Fibroblast of pulmonary artery (primary cell): ENCODE results near the gene SESN2.

Experiments
- DNase-seq: peaks from one replicate; pipeline ENCODE4 v3.0.0-alpha.2; 2010; ENCODE audit warnings: low read depth
- H3K4me3 ChIP-seq: replicated peaks from 2 replicates; pipeline ENCODE4 v1.5.1; 2011; ENCODE audit warnings: low read depth, mild to moderate bottlenecking, control low read depth, low read length, moderate library complexity
- TF ChIP-seq, protein P1 (sequence below): IDR thresholded peaks from 2 replicates; pipeline ENCODE4 v1.5.1; 2011; ENCODE audit warnings: mild to moderate bottlenecking, control low read depth, low read length, inconsistent platforms; ENCODE audit errors: missing control alignments

SESN2 gene, protein sequence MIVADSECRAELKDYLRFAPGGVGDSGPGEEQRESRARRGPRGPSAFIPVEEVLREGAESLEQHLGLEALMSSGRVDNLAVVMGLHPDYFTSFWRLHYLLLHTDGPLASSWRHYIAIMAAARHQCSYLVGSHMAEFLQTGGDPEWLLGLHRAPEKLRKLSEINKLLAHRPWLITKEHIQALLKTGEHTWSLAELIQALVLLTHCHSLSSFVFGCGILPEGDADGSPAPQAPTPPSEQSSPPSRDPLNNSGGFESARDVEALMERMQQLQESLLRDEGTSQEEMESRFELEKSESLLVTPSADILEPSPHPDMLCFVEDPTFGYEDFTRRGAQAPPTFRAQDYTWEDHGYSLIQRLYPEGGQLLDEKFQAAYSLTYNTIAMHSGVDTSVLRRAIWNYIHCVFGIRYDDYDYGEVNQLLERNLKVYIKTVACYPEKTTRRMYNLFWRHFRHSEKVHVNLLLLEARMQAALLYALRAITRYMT

DNA sequence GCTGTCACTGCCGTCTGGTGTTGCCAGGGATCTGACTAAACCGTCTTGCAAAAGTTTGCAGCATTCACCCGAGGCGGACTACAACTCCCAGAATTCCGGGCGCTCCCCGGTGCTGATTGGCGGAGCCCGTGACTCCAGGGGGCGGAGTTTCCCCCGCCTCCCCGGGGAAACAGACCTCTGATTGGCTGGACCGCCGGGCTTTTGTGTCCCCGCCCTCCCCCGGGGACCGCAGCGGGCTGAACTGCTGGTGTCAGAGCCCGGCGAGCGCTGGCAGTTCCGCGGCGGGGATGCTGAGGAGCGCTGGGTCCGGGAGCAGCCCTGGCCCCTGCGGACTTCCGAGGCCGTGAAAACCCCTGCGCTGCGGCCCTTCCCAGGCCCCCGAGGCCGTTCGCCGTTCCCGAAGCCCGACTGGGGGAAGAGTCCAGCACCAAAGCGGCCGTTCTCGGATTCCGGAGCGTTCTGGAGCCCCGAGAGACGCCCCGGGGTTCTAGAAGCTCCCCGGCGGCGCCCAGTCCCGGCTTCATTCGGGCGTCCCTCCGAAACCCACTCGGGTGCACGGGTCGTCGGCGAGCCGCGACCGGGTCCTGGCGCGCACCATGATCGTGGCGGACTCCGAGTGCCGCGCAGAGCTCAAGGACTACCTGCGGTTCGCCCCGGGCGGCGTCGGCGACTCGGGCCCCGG, at the start of gene SESN2:
TSS of gene SESN2 (plus strand) at position 267 of the 682 bp plus-strand sequence. CDS start at position 597, 330 bp downstream.
- peak within 1 kb of the TSS; percentile 95 for H3K4me3 ChIP-seq
- TF ChIP-seq, protein P1, sequence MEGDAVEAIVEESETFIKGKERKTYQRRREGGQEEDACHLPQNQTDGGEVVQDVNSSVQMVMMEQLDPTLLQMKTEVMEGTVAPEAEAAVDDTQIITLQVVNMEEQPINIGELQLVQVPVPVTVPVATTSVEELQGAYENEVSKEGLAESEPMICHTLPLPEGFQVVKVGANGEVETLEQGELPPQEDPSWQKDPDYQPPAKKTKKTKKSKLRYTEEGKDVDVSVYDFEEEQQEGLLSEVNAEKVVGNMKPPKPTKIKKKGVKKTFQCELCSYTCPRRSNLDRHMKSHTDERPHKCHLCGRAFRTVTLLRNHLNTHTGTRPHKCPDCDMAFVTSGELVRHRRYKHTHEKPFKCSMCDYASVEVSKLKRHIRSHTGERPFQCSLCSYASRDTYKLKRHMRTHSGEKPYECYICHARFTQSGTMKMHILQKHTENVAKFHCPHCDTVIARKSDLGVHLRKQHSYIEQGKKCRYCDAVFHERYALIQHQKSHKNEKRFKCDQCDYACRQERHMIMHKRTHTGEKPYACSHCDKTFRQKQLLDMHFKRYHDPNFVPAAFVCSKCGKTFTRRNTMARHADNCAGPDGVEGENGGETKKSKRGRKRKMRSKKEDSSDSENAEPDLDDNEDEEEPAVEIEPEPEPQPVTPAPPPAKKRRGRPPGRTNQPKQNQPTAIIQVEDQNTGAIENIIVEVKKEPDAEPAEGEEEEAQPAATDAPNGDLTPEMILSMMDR, result no peak

DNA sequence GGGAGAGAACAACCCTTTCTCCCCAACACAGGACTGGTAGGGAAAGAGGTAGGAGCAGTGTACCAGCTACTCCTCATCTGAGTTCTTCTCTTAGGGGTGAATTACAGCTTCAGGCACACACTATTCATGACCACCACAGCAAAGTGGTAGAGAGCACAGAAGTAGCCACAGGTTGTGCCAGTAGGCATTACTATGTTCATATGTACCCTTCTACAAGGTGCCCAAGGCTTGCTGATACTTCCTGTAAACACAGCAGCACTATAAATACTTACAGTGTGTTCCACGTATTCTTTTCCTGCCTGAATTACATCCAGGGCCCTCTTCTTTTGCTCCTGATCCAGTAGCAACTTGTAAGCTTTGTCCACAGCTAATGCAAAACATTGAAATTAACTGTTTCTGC, 49.6 kb upstream of the SESN2 start:
- H3K4me3 ChIP-seq, result no peak overlapping the region
- TF ChIP-seq, protein P1, result no peak
- no peak for DNase-seq

More for the DNA sequence above, at the start of gene SESN2:
- DNase-seq, result peak; percentile 98

DNA sequence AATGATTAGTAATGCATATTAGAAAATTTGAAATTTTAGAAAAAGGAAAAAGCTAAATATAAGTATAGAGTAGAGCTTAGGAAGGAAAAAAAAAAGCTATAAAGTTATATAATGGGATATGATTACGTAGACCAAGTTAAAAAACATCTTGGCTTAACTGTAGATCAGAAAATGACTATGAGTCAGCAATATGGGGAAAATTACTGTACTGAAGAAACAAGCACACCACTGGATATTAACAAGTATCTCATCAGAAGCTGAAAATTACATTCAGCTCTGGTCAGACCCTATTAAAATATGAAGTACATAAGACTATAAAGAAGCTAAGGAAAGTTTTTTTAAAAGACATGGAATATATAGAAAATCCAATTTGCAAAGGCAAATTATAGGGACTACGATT, 46.0 kb upstream of the SESN2 start:
- DNase-seq, result no peak
- H3K4me3 ChIP-seq, result no peak overlapping the region
- TF ChIP-seq, protein P1, result no peak

DNA sequence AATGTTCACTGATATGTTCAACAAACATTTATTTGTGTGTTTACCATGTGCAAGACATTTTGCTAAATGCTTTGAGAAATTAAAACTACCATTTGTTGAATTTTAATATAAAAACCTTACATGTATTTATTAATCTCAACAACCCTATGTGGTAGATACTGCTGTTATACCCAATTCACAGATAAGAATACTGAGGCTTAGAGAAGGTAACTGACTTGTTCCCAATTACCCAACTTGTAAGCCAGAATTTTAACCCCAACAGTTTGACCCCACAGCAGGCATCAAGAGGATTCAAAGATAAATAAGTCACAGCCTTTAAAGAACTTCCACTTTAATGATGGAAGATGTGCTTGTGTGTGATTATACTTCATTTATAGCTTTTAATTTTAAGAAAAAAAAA, 30.2 kb upstream of the SESN2 start:
- no peak overlapping the region for H3K4me3 ChIP-seq
- DNase-seq, result no peak
- TF ChIP-seq, protein P1, result no peak

DNA sequence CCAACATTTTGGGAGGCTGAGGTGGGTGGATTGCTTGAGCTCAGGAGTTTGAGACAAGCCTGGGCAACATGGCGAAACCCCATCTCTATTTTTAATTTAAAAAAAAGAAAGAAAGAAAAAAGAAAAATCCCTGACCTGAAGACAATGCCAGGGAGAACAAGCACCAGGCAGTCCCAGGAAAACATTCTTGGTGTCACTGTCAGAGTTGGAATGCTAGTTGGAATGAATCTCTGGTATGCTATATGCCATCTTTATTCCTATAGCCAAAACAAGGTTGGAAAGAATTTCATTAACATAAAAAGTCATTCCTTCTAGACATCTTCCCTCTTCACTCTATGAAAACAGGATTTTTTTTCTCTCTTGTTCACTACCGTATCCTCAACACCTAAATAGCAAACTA, 29.3 kb upstream of the SESN2 start:
- DNase-seq, result no peak
- H3K4me3 ChIP-seq, result no peak overlapping the region
- TF ChIP-seq, protein P1, result no peak

DNA sequence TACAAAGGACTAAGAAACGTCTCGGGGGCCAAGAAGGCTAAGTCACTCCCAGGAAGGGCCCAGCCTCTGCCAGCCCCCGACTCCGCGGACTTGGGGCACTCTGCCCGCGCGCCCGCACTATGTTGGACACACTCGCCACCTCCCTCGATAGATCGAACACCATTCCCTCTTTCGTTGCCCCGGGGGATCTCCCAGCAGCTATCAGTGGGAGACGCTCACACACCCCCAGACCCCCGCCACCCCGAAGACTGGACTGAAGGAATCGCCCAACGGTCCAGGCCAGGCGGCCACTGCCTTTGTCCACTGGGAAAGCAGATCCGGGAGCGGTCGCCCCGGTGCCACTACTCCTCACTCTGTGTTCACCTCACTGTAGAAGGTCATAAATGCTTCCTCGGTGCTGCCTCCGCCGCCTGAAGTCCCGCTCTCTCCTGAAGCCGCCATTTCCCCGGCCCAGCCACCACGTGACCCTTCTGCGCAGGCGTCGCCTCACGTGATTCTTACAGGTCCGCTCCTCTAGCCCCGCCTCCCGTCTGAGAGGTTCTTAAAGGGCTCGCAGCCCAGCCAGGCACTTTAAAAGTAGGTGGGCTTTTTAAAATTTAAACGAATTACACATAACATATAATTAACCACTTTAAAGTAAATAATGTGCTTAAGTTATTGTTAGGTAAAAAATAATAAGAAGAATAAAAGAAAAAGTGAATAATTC, 26.6 kb upstream of the SESN2 start, which contains the start of gene DNAJC8:
TSS of gene DNAJC8 (minus strand) at position 472 of the 706 bp plus-strand sequence. CDS start at position 441, 31 bp downstream.
- peak; percentile 94 for DNase-seq
- H3K4me3 ChIP-seq, result peak within 1 kb of the TSS; percentile 100
- TF ChIP-seq, protein P1, result no peak
